Ishikawa (cell line): Measurements from ENCODE around the gene HS3ST4.

Experiments
- EGR1 ChIP-seq: IDR thresholded peaks from 2 replicates; pipeline ENCODE4 v1.6.1; 2012
- EP300 ChIP-seq: IDR thresholded peaks from 2 replicates; pipeline ENCODE4 v1.6.1; 2012; ENCODE audit warnings: borderline replicate concordance
- NFIC ChIP-seq: IDR thresholded peaks from 2 replicates; pipeline ENCODE4 v1.6.1; 2012
- TCF12 ChIP-seq: IDR thresholded peaks from 2 replicates; pipeline ENCODE4 v1.6.1; 2012; ENCODE audit warnings: low read depth
- TF ChIP-seq, protein P1 (sequence below): IDR thresholded peaks from 2 replicates; pipeline ENCODE4 v1.6.1; 2012; ENCODE audit warnings: low read depth, mild to moderate bottlenecking
- TF ChIP-seq, protein P2 (sequence below): IDR thresholded peaks from 2 replicates; pipeline ENCODE4 v1.6.1; 2012
- TF ChIP-seq, protein P3 (sequence below): IDR thresholded peaks from 2 replicates; pipeline ENCODE4 v1.6.1; 2012

DNA sequence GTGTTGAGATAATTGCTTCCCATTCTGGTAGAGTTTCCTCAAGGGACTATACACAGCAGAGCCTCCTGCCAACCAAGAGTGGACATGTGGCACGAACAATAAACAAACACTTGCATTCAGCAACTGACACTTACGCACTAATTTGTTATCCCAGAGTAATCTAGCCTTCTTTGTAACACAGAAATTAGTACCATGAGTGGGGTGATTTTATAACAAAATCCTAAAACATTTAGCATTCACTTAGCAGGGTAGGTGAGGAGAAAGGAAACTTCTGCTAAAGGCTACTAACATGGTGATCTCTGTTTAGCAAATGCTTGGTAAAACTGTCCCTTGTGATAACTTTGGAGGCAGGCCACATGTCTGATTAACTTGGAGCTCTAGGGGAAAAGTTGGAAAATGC, 325.2 kb downstream of the HS3ST4 start:
- TF ChIP-seq EP300 (no peak), NFIC (no peak), TCF12 (no peak), EGR1 (no peak)
- TF ChIP-seq, protein P1, sequence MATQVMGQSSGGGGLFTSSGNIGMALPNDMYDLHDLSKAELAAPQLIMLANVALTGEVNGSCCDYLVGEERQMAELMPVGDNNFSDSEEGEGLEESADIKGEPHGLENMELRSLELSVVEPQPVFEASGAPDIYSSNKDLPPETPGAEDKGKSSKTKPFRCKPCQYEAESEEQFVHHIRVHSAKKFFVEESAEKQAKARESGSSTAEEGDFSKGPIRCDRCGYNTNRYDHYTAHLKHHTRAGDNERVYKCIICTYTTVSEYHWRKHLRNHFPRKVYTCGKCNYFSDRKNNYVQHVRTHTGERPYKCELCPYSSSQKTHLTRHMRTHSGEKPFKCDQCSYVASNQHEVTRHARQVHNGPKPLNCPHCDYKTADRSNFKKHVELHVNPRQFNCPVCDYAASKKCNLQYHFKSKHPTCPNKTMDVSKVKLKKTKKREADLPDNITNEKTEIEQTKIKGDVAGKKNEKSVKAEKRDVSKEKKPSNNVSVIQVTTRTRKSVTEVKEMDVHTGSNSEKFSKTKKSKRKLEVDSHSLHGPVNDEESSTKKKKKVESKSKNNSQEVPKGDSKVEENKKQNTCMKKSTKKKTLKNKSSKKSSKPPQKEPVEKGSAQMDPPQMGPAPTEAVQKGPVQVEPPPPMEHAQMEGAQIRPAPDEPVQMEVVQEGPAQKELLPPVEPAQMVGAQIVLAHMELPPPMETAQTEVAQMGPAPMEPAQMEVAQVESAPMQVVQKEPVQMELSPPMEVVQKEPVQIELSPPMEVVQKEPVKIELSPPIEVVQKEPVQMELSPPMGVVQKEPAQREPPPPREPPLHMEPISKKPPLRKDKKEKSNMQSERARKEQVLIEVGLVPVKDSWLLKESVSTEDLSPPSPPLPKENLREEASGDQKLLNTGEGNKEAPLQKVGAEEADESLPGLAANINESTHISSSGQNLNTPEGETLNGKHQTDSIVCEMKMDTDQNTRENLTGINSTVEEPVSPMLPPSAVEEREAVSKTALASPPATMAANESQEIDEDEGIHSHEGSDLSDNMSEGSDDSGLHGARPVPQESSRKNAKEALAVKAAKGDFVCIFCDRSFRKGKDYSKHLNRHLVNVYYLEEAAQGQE = no peak
- TF ChIP-seq, protein P2, sequence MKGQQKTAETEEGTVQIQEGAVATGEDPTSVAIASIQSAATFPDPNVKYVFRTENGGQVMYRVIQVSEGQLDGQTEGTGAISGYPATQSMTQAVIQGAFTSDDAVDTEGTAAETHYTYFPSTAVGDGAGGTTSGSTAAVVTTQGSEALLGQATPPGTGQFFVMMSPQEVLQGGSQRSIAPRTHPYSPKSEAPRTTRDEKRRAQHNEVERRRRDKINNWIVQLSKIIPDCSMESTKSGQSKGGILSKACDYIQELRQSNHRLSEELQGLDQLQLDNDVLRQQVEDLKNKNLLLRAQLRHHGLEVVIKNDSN = no peak
- TF ChIP-seq, protein P3, sequence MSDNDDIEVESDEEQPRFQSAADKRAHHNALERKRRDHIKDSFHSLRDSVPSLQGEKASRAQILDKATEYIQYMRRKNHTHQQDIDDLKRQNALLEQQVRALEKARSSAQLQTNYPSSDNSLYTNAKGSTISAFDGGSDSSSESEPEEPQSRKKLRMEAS = no peak
